Activated T-cell treated with anti-CD3 and anti-CD28 coated beads for 1 hour (primary cell): ENCODE measurements around the gene TMEM95.
"Not testable (repeated sequence)": the region's sequence is repeated elsewhere in the genome, so short reads cannot be mapped to it uniquely, and the experiment has no call there.

Experiments
- DNase-seq: peaks from one replicate; pipeline ENCODE4 v3.0.0-alpha.2; 2020; ENCODE audit warnings: low read depth

Gene TMEM95

DNA sequence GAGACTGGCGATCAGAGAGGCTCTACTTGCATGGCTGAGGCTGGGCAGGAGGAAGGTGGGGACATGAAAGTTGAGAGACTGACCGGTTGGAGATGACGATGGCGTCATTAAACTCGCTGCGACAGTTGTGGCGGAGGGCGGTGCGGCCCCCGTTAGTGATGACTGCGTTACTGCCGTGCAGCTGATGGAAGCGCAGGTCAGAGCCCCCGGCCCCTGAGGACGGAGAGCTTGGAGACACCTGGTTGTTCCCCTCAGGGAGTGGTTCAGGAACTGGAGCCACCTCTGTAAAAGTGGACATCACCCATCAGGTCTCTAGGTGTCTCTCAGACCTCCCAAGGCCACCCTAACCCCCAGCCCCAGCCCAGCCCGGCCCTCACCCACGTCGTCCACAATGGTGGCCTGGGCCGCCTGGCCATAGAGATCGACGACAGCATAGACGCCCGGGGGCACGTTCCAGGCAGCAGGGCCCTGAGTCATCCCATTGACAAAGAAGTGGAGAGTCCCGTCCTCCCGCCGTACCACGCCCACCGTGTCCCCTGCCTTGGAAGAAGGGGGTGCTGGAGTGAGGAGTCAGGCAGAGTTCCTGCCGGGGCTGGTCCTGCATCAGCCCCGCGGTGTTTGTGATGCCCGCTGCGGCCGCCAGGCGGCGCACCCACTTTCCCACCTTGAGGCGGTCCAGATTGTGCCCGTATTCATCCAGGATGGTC, 31.1 kb upstream of the TMEM95 start:
- DNase-seq = peak; percentile 63

DNA sequence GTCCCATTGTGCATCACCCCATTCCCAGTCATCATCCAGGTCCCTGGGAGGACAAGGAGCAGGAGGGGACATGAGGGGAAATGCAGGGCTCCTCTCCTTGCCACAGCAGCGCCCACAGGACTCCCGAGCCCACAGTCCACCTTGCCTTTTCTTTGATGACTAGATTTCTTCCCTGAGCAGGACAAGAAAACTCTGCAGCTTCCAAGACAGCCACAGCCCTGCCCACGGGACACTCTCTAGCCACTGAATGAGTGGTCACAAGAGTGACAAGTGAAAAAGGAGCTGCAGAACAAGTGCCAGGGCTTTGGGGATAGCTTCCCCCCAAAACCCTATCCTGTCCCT, 30.5 kb upstream of the TMEM95 start:
- no peak for DNase-seq

DNA sequence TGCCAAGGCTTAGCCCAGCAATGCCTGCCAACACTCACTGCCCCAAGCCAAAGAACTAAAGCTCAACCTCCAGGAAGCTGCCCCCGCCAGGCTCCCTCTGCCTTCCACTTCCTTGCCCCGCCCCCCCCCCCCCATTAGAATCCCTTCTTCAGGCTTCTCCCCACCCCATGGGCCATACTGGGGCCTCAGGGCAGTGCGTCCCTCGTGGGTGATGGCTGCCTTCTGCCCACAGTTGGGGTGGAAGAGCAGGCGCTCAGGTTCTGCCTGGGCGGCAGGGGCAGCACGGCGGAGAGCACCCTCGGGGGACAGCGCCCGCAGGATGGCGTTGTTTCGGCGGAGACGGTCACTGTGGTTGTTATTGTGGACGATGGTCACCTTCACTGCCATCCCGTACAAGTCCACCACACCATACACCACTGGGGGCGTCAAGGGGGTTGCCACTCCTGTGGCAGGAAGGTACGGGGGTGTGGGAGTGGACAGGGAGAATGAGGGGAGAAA, 29.9 kb upstream of the TMEM95 start:
- no peak for DNase-seq

DNA sequence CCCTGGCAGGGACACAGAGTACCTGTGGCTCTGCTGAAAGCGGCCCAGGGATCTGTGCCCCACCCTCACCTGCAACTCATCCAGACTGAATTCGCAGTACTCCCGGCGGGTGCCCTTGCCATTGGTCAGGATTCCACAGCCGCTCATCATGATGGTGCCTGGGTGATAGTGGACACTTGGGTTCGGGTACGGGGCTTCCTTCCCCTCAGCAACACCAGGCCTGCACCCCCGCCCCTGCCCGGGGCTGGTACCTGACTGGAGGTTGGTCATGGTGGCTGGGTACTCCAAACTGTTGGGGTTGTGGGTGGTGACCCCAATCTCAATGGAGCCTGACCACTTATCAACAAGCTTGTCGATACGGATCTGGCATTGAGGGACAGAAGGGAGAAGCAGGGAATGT, 28.8 kb upstream of the TMEM95 start:
- DNase-seq = no peak

DNA sequence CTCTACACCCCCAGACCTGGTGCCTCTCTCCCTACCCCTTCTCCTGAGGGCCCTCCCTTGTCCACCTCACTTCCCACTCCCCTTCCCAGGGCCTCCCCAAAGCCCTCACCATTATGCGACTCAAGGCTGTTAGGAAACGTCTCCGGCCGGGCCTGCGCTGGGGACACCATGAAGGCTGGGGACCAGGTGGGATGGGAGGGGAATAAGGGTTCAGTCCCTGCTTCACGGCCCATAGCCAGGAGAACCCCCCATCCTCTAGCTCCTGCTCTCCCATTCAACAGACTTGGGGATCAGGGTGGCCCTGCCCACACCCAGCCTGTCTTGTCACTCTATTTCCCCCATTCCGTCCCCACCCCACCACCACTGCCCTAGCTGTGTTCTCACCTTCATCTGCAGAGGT, 27.9 kb upstream of the TMEM95 start:
- no peak for DNase-seq

DNA sequence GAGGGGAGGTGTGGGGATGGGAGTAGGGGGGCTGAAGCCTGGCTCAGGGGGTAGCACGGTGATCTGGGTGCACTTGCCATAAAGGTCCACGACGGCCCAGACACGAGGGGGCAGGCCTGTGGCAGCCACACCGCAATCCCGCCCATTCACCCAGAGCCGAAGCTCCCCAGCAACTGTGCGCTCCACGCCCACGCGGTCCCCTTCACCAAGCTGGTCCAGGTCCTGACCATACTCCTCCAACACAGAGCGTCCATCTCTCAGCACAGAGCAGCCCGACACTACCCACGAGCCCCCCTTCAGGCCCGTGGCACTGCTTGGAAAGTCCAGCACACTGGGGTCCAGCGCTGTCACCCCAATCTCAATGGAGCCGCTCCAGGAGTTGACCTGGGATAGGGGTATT, 27.5 kb upstream of the TMEM95 start:
- no peak for DNase-seq

DNA sequence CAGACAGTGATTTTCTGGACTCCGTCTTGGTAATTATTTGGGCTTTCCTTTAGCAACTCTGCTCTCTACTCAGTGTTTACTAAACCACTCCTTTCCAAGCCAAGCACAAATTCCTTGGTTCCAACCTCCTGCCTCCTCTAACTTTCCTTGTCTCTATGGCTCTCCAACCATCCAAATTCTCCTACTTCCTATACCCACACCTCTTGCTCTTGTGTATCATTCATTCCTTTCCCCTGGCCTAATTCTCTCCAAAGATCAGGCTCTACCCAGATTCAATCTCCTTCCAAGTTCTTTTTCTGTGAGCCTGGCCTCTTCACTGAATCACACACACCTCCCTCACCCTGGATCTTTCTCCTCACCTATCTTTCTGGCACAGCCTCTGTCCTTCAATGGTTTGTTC, 26.9 kb upstream of the TMEM95 start:
- DNase-seq = no peak

DNA sequence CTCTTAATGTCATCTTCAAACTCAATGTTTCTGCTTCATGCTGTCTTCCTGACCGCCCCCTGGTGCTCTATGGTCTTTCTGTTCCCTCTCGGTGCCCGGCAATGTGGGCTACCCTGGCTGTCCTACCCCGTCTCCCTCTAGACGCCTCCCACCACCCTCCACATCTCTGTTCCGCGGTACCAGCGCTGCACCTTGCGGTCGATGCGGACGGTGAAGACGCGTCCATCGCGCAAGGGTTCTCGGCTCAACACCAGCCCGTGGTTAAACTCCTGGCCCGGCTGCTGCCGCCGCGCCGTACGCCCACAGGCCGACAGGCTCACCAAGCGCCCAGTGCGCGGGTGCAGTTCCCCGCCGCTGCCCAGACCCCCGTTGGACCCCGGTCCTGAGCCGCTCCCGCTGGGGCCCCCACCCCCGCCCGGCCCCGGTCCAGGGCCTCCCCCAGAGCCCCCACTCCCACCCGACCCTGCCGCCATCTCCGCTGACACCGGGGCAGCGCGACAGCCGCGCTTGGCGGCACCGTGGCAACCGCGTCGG, 26.0 kb upstream of the TMEM95 start, which contains the start of gene NEURL4:
TSS of gene NEURL4 (minus strand) at position 496 of the 534 bp plus-strand sequence. CDS start at position 473, 23 bp downstream.
- no peak for DNase-seq

DNA sequence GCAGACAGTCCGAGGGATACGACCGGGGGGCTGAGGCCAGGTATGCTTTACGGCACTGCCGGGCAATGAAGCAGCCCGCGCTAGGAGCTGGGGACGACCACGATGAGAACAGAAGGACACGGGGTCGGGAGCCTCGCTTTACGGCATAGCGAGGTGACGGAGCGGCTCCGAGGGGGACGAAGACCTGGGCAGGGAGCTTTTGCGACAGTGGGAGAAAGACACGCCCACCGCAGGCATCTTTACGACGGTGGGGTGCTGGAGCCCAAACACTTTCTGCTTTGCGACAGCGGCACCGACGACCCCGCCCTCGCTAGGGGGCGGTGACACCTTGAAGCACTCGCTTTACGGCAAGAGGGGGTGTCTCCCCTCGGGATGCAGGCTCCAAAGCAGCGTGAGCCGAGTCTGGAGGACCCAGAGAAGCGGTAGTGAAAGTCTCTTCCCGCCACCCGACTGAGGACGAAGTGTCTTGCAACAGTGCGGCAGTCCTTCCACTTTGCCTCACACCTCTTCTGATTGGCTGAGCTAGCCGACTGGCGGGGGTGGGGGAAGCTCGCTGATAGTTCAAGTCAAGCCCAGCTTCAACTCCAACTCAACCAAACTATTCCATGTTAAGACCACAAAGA, 25.5 kb upstream of the TMEM95 start:
- peak; percentile 89 for DNase-seq

DNA sequence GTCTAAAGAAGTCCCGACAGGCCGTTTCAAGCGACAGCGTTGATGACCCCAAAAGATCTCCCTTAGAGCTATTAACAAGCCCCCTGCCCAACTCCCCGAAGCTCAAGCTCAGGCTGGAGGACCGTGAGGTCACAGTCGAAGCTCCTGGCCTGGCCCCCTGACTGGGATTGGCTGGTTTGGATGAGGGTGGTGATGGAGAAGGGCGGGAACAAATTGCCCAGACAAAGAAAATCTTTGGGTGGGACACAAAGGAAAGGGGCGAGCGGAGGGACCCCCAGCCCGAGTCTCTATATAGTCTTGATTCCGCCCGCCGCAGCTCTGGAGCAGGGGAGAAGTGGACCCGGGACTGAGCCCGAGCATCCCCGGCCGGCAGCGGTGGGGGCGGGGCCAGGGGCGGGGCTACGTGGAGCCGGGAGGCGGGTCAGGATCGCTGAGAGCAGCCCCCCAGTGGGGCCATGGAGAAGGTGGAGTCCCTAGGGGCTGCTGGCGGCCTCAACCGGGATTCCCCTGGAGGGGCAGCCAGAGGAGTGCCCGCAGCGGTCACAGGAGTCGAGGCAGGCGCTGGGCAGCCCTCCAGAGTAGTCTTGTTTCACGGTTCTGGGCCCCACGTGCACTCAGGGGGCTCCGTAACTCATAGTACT, 24.8 kb upstream of the TMEM95 start:
- DNase-seq = peak; percentile 59

DNA sequence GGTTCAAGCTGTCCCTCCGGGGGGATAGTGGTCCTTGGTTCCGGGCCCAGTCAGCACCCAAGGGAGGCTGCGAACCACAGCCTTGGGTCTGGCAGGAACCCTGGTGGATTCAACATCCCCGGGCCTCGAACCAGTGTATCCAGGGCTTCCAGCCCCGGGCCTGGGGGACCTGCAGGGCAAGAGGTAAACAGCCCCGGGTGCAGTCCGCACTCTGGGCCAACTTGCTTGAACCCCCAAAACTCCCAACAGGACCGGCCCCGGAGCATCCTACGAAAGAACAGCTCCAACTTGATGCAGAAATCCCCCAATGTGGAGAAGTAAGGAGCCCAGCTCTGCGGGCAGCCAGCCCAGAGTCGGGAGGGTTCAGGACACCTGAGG, 24.3 kb upstream of the TMEM95 start:
- no peak for DNase-seq

DNA sequence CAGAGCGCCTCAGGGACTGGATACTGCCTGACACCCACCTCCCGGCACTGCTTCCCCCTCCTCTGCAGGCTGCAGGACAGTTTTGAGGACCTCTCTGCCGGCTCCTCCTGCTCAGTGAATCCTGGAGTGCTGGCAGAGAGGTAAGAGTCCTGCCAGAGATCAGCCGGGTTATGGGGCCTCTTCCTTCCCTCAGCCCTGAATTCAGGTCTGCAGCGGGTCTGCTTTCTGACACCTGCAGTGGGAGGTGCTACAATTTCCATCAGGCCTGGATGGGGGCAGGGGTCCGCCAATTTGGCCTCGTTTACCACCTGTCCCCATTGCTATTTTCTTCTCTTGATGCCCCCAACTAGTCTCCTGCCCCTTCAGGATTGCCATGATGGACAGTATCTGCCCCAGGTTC, 22.8 kb upstream of the TMEM95 start:
- DNase-seq = no peak

DNA sequence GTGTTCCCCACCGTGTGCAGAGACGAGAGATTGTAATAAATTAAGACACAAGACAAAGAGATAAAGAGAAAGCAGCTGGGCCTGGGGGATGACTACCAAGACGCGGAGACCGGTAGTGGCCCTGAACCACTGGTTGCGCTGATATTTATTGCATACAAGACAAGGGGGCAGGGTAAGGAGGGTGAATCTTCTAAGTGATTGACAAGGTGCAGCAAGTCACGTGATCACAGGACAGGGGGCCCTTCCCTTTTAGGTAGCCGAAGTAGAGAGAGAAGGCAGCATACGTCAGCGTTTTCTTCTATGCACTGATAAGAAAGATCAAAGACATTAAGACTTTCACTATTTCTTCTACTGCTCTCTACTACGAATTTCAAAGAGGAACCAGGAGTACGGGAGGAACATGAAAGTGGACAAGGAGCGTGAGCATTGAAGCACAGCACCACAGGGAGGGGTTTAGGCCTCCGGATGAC, 22.3 kb upstream of the TMEM95 start:
- DNase-seq = not testable (repeated sequence)

DNA sequence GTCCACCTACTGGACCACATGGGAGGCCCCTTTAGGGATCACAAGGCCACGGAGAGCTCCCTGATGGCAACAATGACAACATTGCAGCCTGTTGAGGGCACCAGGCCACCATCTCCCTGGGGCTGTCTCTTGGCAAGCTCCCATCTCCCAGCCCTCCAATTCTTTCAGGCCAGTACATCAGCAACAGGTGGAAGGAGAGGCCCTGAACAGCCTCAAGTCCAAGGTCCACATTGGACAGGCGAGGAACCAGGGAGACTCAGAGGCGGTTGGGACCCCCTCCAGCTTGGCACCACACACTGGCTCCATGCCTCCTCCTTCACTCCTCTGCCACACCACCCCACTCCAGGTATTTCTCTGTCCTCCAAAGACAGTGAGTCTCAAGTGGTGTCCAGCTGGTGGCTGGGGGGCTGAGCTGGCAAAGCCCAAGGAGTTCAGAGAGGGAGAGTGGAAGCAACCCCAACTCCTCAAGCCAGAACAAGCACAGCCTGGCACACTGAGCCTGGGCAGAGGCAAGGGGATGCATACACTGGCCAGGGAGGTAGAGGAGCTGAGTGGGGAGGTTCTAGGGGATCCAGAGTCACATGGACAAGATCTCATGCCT, 19.9 kb upstream of the TMEM95 start:
- DNase-seq = no peak

DNA sequence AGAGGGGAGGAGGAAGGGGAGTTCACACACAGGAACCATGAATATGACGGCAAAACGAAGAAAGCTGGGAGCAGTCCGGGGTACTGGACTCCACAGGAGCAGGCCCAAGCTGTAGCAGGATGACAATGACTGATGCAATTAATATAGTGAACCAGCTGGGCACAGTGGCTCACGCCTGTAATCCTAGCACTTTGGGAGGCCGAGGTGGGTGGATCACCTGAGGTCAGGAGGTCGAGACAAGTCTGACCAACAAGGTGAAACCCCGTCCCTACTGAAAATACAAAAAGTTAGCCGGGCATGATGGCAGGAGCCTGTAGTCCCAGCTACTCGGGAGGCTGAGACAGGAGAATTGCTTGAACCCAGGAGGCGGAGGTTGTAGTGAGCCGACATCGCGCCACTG, 19.2 kb upstream of the TMEM95 start:
- not testable (repeated sequence) for DNase-seq

DNA sequence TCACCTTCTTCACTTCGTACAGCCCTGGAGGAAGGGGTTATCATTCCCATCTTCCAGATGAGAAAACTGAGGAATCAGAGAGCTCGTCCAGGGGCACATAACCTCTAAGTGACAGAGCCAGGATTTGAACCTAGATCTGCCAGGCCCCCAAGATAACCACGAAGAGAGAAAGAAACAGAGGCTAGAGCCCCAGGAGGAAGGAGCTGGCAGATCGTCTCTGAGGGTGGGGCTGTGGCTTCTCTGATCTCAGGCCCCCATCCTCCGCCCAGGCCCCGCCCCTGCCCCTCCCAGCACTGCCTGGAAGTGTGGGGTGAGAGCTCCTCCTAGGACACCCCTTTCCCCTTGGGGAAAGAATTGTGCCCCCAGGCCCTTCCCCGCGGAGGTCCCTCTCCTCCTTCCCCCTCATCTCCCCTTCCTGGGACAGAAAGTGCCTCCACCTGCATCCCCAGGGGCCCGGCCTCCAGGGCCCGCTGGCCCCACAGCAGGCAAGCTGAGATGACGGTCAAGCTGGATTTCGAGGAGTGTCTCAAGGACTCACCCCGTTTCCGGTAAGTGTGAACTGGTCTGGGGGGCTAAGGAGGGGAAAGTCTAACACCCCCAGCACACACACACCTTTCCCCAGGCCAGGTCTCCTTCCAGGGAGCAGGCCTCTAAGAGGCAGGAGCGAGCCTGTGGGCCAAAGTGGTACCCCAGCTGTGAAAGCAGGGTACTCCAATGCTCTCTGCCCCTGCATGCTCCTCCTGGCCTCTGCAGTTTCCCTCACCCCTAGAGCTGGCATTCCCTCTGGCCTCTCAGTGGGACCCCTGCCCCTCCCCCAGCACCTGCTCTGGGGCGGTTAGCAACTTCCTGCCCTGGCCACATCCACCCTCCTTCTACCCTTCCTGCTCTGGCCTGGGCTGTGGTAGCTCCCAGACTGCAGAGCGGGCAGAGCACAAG, 18.4 kb upstream of the TMEM95 start, which contains the start of gene ACAP1:
TSS of gene ACAP1 (plus strand) at position 290 of the 936 bp plus-strand sequence. CDS start at position 496, 206 bp downstream.
- DNase-seq = peak; percentile 87

DNA sequence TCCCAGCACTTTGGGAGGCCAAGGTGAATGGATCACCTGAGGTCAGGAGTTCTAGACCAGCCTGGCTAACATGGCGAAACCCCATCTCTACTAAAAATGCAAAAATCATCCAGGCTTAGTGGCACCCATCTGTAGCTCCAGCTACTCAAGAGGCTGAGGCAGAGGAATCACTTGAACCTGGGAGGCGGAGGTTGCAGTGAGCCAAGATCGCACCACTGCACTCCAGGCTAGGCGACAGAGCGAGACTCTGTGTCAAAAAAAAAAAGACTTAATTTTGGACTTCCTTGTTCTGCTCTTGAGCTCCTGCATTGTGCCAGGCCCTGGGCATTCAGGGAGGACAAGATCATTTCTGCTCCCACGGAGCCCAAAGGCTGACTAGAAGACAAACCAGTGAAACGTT, 17.4 kb upstream of the TMEM95 start:
- DNase-seq = not testable (repeated sequence)

DNA sequence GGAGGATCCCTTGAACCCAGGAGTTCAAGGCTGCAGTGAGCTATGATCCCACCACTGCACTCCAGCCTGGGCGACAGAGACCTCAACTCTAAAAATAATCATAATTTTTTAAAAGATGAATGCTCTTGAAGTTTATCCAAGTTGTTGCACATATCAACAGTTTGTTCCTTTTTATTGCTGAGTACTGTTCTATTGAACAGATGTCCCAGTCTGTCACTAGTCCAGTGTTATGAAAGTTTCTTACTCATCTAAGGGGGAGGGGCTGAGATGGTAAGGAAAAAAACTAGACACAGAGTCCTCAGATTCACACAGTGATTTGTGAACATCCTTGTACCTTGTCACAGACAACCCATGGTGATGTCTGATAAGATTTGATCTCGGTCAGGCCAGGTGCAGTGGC, 14.8 kb upstream of the TMEM95 start:
- DNase-seq = no peak

DNA sequence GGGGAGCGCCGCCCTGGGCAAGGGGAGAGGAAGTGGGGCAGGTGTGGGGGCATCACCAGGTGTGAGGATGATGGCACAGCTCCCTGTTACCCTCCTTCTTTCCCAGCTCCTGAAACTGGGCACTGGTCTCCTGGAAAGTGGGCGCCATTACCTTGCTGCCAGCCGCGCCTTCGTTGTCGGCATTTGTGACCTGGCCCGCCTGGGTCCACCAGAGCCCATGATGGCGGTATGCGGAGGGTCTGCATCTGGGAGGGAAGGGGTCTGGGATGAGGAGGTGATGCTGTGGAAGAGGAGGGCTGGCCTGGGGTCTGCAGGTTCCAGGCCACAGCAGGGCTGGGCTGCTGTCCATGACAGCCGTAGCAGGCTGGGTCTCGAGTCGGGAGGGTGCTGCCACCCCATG, 13.1 kb upstream of the TMEM95 start:
- no peak for DNase-seq

DNA sequence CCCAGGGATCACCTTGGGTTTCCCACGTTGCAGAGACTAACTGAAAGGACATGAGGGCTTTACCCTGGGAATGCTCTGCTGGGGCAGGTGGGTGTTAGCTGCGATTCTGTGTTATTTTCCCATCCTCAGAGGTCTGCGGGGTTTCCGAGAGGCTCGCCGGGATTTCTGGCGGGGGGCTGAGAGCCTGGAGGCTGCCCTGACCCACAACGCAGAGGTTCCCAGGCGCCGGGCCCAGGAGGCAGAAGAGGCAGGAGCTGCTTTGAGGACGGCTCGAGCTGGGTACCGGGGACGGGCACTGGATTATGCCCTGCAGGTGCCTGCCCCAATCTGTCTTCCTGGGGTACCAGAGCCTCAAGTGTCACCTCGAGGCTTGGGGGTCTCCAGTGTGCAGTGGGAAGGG, 11.7 kb upstream of the TMEM95 start:
- no peak for DNase-seq
